Activated naive CD4-positive, alpha-beta T cell treated with anti-CD3 and anti-CD28 coated beads, Interleukin-2, amount 50 U/mL, for 24 hours (primary cell): ENCODE results near the gene PLK3.
"Not testable (repeated sequence)": the region's sequence is repeated elsewhere in the genome, so short reads cannot be mapped to it uniquely, and the experiment has no call there.

Source experiments
- H3K27ac Mint-ChIP-seq: one replicate; pipeline ENCODE4 v1.8.0; 2021; ENCODE audit warnings: mild to moderate bottlenecking, mixed read lengths
- H3K27me3 Mint-ChIP-seq: one replicate; pipeline ENCODE4 v1.8.0; 2021; ENCODE audit warnings: mixed read lengths
- H3K36me3 Mint-ChIP-seq: one replicate; pipeline ENCODE4 v1.8.0; 2021; ENCODE audit warnings: mixed read lengths
- H3K4me1 Mint-ChIP-seq: one replicate; pipeline ENCODE4 v1.8.0; 2021; ENCODE audit warnings: mixed read lengths
- H3K4me3 Mint-ChIP-seq: one replicate; pipeline ENCODE4 v1.8.0; 2021; ENCODE audit warnings: mild to moderate bottlenecking, mixed read lengths
- H3K9me3 Mint-ChIP-seq: one replicate; pipeline ENCODE4 v1.8.0; 2021; ENCODE audit warnings: mixed read lengths

Gene PLK3

DNA sequence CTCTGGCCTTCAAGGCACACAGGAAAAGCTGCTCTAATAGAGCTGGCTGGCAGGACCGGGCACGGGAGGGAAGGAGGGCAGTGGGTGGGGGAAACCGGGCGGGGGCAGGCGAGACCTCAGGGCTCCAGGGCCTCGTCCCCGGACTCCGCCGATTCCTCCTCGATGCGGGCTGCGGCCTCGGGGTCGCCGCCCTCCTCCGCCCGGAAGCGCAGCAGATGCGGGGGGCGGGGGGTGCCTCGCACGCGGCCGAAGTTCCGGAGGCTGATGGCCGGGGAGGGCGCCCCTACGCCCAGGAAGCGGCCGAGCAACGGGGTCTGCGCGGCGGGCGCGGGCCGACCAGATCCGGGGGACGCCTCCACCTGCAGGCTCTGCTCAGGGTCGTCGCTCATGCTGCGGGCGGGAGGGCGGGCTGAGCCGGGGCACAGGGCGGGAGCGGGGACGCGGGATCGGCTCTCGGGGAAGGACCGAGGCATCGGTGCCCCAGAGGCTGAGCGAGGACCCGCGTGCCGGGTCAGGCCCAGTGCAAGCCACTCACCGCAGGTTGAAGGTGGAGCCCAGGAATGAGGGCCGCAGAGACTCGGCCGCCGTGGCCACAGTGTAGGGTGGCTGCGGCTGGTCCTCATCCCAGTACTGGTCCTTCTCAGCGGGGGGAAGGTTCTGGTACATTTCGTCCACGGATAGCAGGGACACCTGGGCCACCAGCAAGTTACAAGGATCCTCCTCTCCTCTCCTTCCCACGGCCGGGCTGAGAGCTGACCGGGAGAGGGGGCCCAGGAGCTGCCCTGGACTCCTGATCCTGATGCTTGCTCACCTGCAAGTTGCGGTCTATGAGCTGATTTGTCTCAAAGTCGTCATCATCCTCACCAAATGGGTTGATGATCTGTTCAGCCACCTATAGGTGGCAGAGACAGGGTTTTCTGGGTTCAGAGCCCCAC, 15.8 kb upstream of the PLK3 start:
- Mint-ChIP-seq H3K36me3 (peaks cover 12% of the 10 kb centered on the region), H3K9me3 (no peaks in the 10 kb centered on the region), H3K4me3 (peak overlapping the region; percentile 84), H3K27me3 (no peaks in the 10 kb centered on the region), H3K27ac (peak overlapping the region; percentile 76), H3K4me1 (peaks cover 43% of the 10 kb centered on the region)

GRCh38 chr1:44785029-44785380, 15.2 kb upstream of the PLK3 start:
- H3K9me3 Mint-ChIP-seq = no peaks in the 10 kb centered on the region
- peak overlapping the region; percentile 84 for H3K4me3 Mint-ChIP-seq
- peaks cover 42% of the 10 kb centered on the region for H3K4me1 Mint-ChIP-seq
- H3K36me3 Mint-ChIP-seq = peaks cover 10% of the 10 kb centered on the region
- H3K27me3 Mint-ChIP-seq = no peaks in the 10 kb centered on the region
- peak overlapping the region; percentile 76 for H3K27ac Mint-ChIP-seq

GRCh38 chr1:44785501-44786137, 14.6 kb upstream of the PLK3 start:
- Mint-ChIP-seq H3K27me3 (no peaks in the 10 kb centered on the region), H3K27ac (peak overlapping the region; percentile 59), H3K36me3 (peaks cover 5% of the 10 kb centered on the region), H3K9me3 (no peaks in the 10 kb centered on the region), H3K4me3 (peak overlapping the region; percentile 84), H3K4me1 (peaks cover 37% of the 10 kb centered on the region)

DNA sequence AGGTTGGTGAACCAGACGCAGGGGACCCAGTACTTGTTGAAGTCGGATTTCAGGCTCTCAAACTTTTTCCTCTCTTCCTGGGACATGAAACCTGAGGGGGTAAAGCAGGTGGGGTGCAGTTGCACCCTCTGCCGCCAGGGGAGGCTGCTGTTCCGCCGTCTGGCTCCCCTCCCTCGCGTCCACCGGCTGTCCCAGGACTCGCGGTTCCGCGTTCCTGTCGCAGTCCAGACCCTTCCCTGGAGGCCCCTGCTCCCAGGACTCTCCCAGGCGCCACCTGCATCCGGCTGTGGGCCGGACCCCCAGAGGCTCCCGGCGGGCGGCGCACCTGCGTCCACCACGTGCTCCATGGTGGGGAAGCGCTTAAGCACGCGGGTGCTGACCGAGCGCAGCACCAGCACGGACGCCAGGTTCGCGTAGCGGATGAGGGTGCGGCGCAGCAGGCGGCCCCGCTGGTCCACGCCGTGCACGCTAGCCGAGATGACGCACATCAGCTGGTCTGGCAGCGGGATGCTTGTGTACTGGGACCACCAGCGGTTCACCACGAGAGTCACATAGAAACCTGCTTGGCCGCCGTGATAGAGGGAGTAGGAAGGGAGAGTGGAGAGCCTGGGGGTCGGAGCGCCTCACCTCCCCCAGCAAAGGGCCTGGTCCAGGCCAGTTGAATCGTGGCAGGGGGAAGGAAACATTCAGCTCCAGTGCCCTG, 13.9 kb upstream of the PLK3 start:
- H3K27ac Mint-ChIP-seq = peak overlapping the region; percentile 80
- H3K4me3 Mint-ChIP-seq = peak overlapping the region; percentile 84
- no peaks in the 10 kb centered on the region for H3K27me3 Mint-ChIP-seq
- no peaks in the 10 kb centered on the region for H3K9me3 Mint-ChIP-seq
- peaks cover 34% of the 10 kb centered on the region for H3K4me1 Mint-ChIP-seq
- H3K36me3 Mint-ChIP-seq = peaks cover 2% of the 10 kb centered on the region

- H3K27me3 Mint-ChIP-seq = no peaks in the 10 kb centered on the region
- H3K36me3 Mint-ChIP-seq = no peaks in the 10 kb centered on the region
- peaks cover 29% of the 10 kb centered on the region for H3K4me1 Mint-ChIP-seq
- H3K4me3 Mint-ChIP-seq = peak overlapping the region; percentile 84
- H3K9me3 Mint-ChIP-seq = no peaks in the 10 kb centered on the region
- peak overlapping the region; percentile 80 for H3K27ac Mint-ChIP-seq
Measured at GRCh38 chr1:44786841-44787426, 13.2 kb upstream of the PLK3 start.

DNA sequence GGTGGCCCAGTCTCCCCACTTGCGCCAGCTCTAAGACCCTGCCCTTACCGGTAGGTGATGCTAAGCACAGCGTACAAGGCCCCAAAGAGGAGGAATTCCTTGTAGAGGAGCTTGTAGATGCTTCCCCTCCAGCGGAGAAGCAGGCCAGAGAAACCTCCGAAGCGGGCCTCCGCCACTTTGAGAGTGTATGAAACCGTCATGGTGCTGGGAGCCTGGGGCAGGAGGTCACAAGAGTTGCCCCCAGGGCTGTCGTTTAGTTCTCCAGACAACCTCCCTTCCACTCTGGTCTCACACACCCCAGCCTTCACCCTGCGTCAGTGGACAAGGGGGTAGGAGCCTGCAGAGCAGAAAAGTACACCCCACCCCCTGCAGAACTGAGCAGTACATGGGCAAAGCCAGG, 12.7 kb upstream of the PLK3 start:
- no peak overlapping the region for H3K27ac Mint-ChIP-seq
- H3K4me3 Mint-ChIP-seq = no peak overlapping the region
- H3K9me3 Mint-ChIP-seq = no peaks in the 10 kb centered on the region
- no peaks in the 10 kb centered on the region for H3K27me3 Mint-ChIP-seq
- peaks cover 29% of the 10 kb centered on the region for H3K4me1 Mint-ChIP-seq
- H3K36me3 Mint-ChIP-seq = no peaks in the 10 kb centered on the region

DNA sequence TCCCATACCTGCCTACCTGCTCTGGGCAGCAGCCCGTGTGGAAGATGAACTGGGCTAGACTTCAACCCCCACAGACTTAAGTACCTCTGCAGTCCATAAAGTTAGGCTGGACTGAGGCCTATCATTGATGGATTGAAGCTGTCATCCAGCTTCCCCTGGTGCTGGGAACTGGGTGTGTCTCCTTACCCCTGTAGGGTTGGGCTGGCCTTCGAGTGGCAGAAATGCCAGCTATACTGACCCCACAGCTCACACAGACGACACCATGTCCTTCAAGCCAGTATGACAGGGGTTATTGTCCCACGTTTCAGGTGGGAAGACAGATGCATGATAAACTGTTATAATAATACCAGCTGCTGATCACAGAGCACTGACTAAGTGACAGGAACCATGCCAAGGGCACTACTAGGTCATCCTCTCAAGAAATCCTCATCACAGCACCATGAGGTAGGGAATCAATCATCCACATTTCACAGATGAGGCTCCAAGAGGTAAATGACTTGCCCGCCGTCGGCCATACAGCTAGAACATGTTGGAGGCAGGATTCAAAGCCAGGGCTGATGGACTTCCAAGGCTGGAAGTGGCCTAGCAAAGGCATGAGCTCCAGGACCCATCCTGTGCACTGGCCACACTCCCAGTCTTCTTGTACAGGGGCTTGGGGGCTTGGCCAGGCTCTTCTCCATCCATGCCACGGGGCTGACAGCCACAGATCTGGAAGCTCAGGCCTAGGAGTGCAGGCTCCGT, 11.9 kb upstream of the PLK3 start, which contains the start of gene BEST4:
Gene BEST4 (minus strand): TSS at position 51 of the 741 bp plus-strand sequence. CDS start 465 bp downstream, outside the sequence.
- H3K9me3 Mint-ChIP-seq = no peaks in the 10 kb centered on the region
- peaks cover 27% of the 10 kb centered on the region for H3K4me1 Mint-ChIP-seq
- no peaks in the 10 kb centered on the region for H3K27me3 Mint-ChIP-seq
- H3K4me3 Mint-ChIP-seq = no peak within 1 kb of the TSS
- H3K36me3 Mint-ChIP-seq = no peaks in the 10 kb centered on the region
- peak within 1 kb of the TSS; percentile 41 for H3K27ac Mint-ChIP-seq

DNA sequence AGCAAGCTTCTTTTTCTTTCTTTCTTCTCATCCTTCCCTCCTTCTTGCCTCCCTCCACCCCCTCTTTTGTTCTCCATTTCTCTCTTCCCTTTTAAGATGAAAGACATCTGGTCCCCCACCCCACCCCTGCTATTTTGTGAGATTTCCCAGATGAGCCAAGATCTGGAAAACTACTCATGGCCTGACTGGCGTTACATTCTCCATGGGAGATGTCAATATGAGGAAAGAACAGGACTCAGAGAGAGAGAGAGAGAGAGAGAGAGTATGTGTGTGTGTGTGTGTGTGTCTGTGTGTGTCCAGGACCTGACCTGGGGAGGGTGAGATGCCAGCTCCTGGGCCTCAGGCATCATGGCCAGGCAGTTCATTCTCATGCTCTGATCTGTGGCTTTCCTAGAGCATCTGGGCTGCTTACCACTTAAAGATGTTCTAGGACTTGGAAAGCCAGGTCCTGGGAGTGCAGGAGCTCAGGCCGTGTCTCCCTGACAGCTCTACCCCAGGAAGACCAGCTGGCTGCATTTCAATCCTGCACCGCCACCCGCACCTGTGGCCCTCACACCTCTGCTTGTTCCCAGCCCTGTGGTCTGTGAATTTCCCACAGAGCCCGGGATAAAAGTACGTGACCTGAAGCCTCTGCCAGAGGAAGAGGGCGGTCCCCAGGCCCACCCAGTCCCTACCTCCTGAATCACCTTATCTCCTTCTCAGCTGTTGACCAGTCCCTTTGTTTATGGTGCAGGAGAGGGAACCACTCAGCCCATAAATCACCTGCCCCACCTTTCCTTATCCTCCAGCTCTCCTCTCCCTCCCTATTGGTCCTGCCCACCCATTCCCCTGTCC, 9.0 kb upstream of the PLK3 start:
- H3K36me3 Mint-ChIP-seq = no peaks in the 10 kb centered on the region
- peaks cover 5% of the 10 kb centered on the region for H3K4me1 Mint-ChIP-seq
- H3K9me3 Mint-ChIP-seq = no peaks in the 10 kb centered on the region
- no peak overlapping the region for H3K4me3 Mint-ChIP-seq
- H3K27me3 Mint-ChIP-seq = no peaks in the 10 kb centered on the region
- no peak overlapping the region for H3K27ac Mint-ChIP-seq

GRCh38 chr1:44792736-44793502, 7.3 kb upstream of the PLK3 start:
- no peaks in the 10 kb centered on the region for H3K36me3 Mint-ChIP-seq
- H3K9me3 Mint-ChIP-seq = no peaks in the 10 kb centered on the region
- no peak overlapping the region for H3K27ac Mint-ChIP-seq
- no peaks in the 10 kb centered on the region for H3K27me3 Mint-ChIP-seq
- H3K4me3 Mint-ChIP-seq = no peak overlapping the region
- H3K4me1 Mint-ChIP-seq = no peaks in the 10 kb centered on the region

GRCh38 chr1:44797886-44798285, 2.3 kb upstream of the PLK3 start:
- H3K4me3 Mint-ChIP-seq, H3K9me3 Mint-ChIP-seq, H3K27me3 Mint-ChIP-seq, H3K27ac Mint-ChIP-seq: not testable (repeated sequence)
- Mint-ChIP-seq H3K4me1 (peaks cover 21% of the 10 kb centered on the region), H3K36me3 (peaks cover 14% of the 10 kb centered on the region)

DNA sequence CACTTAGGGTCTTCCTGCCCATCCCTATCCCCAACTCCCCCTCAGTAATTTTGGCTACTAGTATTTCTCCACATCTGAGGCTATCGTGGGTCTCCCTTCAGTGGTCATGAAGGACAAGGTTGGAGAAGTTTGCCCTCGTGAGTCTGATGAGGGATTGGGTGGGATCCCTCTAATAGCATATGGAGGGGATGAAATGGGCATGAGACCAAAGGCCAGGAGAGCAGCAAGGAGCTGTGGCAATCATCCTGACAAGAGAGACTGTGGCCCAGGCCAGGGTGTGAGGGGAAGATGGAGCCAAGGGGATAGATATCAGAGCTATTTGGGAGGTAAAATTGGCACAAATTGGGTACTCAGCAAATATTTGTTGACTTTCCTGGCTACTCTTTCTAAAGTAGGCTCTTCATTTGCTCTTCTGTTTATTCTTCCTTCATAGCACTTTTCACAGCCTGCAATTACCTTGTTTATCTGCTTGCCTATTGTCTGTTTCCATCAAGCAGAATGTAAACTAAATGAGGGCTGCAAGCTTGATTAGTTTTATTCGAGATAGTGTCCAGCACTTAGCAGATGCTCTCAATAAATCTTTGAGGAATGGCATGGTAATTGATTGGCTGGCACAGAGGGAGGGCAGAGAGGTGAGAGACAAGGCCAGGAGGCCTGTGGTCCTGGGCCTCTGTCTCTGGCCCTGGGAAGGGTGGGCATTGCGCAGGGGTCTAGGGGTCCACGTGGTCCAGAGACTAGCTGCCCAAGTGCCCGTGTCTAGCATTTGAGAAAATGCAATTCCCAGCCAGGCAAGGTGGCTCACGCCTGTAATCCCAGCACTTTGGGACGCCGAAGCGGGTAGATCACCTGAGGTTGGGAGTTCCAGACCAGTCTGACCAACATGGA, 1.5 kb upstream of the PLK3 start:
- no peaks in the 10 kb centered on the region for H3K27me3 Mint-ChIP-seq

DNA sequence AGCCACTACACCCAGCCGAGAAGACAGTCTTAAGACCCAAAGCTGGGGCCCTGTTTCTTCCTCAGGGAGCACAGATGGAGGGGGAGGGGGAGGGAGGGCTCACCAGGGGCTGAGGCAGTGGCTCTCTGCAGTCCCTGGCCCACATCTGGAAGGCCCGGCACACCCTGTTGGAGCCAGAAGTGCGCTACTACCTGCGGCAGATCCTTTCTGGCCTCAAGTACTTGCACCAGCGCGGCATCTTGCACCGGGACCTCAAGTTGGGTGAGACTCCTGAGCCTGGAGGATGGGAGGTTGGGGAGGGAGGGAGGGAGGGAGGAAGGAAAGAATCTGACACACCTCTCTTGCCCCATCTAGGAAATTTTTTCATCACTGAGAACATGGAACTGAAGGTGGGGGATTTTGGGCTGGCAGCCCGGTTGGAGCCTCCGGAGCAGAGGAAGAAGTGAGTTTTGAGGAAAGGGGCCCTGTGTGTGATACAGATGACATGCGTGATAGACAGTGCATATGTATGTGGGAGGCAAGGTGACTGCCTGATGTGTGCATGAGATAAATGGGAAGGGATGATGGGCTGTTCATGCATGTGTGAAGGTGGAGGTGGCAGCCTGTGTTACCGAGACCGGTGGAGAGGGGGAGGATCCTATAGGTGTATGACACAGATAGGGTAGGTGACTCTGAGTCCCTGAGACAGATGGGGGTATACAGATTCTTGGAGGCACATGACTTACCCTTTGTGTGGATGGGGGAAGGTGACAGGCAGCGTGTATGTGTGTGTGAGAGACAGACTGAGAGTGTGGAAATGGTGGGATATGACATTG, 1.5 kb downstream of the PLK3 start:
- Mint-ChIP-seq H3K4me3 (peak overlapping the region; percentile 98), H3K27ac (peak overlapping the region; percentile 94), H3K9me3 (no peaks in the 10 kb centered on the region), H3K27me3 (no peaks in the 10 kb centered on the region), H3K4me1 (peaks cover 38% of the 10 kb centered on the region), H3K36me3 (peaks cover 21% of the 10 kb centered on the region)

More for the DNA sequence above, 1.5 kb upstream of the PLK3 start:
- Mint-ChIP-seq H3K27ac (no peak overlapping the region), H3K4me1 (peaks cover 28% of the 10 kb centered on the region), H3K4me3 (peak overlapping the region; percentile 98), H3K36me3 (peaks cover 19% of the 10 kb centered on the region), H3K9me3 (no peaks in the 10 kb centered on the region)
